ENCODE data around the gene HTT. TPM values are rescaled to one million over a fixed set of nuclear protein-coding genes. Genes with fewer than 3 reads are reported as not detected.

Gene HTT
- total RNA-seq, 1 experiment from 2014 or later = 66.8 TPM

DNA sequence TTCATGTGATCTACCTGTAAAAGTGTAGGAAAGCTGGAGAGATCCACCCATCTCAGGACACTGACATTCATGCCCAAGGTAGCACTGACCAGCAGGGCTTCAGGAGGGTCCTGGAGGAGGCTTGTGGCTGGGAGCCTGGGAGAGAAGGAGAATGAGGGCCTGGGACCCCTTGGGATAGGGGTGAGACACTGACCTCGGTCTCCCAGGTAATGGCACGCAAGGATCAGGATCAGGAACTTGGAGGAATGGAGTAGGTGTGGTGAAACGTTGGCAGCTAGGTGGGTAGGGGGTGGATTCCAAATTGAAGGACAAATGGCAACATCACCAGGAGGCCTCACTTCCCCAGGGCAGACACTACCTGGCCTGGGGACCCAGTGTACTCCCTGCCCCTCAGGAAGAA lies 206.0 kb downstream of the HTT start:
- CTCF ChIA-PET = no interaction called here
- POLR2A ChIA-PET (ENCODE audit: low non-redundant PET) = no interaction called here
- H3K27me3 ChIP-seq (replicated peaks; ENCODE audit: insufficient read depth, low read depth, low read length, poor library complexity) = no peaks in the 10 kb centered on the region
- H3K4me3 ChIP-seq (ENCODE audit: low read depth, low read length, poor library complexity, severe bottlenecking) = no peak overlapping the region
- no peak for TF ChIP-seq EZH2 (IDR thresholded peaks at IDR 0.05; ENCODE audit: borderline replicate concordance, low read depth, low read length, poor library complexity, severe bottlenecking)
- no peak for TF ChIP-seq CTCF (conservative IDR thresholded peaks at IDR 0.05; ENCODE audit: low read depth, low read length)
- BruUV-seq (replicated peaks) = no TSS peak
- H3K9me3 ChIP-seq (ENCODE audit: low read depth, low read length, poor library complexity, severe bottlenecking) = peaks cover 5% of the 10 kb centered on the region
- intact Hi-C loops (cut with micrococcal nuclease; ENCODE audit: unreplicated experiment) = no loop called here
- no peak for DNase-seq (ENCODE audit: low spot score)
- peaks cover 7% of the 10 kb centered on the region for H3K4me1 ChIP-seq (ENCODE audit: insufficient read depth, low read length, poor library complexity, severe bottlenecking)
- H3K36me3 ChIP-seq (ENCODE audit: insufficient read depth, low read length, poor library complexity, severe bottlenecking) = no peaks in the 10 kb centered on the region
- H3K27ac ChIP-seq (ENCODE audit: low read depth, low read length, poor library complexity, severe bottlenecking) = no peak overlapping the region

DNA sequence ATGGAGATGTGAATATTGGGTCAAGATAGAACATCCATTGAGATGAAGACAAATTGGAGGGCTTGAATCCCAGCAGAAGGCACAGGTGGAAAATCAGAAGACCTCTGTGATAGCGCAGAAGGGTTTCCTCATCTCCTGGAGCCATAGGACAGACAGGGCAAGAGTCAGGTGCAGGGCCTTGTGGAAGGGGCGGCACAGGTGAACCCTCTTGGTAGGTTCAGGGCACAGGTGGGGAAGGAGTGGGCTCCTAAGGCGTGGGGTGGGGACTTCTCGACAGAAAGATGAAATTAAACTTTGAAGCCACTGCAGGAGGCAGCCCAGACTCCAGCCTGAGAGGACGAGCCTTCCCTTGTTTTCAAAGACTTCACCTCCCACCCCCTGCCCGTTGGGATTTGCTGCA lies 209.0 kb downstream of the HTT start:
- H3K9me3 ChIP-seq (ENCODE audit: low read depth, low read length, poor library complexity, severe bottlenecking) = peaks cover 5% of the 10 kb centered on the region
- intact Hi-C loops (cut with micrococcal nuclease; ENCODE audit: unreplicated experiment) = no loop called here
- no peak overlapping the region for H3K27ac ChIP-seq (ENCODE audit: low read depth, low read length, poor library complexity, severe bottlenecking)
- no peak overlapping the region for H3K4me3 ChIP-seq (ENCODE audit: low read depth, low read length, poor library complexity, severe bottlenecking)
- ChIA-PET POLR2A (ENCODE audit: low non-redundant PET) (no interaction called here), CTCF (no interaction called here)
- H3K27me3 ChIP-seq (replicated peaks; ENCODE audit: insufficient read depth, low read depth, low read length, poor library complexity) = no peaks in the 10 kb centered on the region
- no peaks in the 10 kb centered on the region for H3K36me3 ChIP-seq (ENCODE audit: insufficient read depth, low read length, poor library complexity, severe bottlenecking)
- BruUV-seq (replicated peaks) = no TSS peak
- no peak for DNase-seq (ENCODE audit: low spot score)
- H3K4me1 ChIP-seq (ENCODE audit: insufficient read depth, low read length, poor library complexity, severe bottlenecking) = peaks cover 7% of the 10 kb centered on the region
- TF ChIP-seq CTCF (conservative IDR thresholded peaks at IDR 0.05; ENCODE audit: low read depth, low read length) = no peak
- no peak for TF ChIP-seq EZH2 (IDR thresholded peaks at IDR 0.05; ENCODE audit: borderline replicate concordance, low read depth, low read length, poor library complexity, severe bottlenecking)

- Histone ChIP-seq H3K27me3 (replicated peaks; ENCODE audit: insufficient read depth, low read depth, low read length, poor library complexity) (no peaks in the 10 kb centered on the region), H3K36me3 (ENCODE audit: insufficient read depth, low read length, poor library complexity, severe bottlenecking) (no peaks in the 10 kb centered on the region), H3K9me3 (ENCODE audit: low read depth, low read length, poor library complexity, severe bottlenecking) (peaks cover under 1% of the 10 kb centered on the region), H3K27ac (ENCODE audit: low read depth, low read length, poor library complexity, severe bottlenecking) (no peak overlapping the region), H3K4me3 (ENCODE audit: low read depth, low read length, poor library complexity, severe bottlenecking) (no peak overlapping the region), H3K4me1 (ENCODE audit: insufficient read depth, low read length, poor library complexity, severe bottlenecking) (peaks cover 7% of the 10 kb centered on the region)
- TF ChIP-seq CTCF (conservative IDR thresholded peaks at IDR 0.05; ENCODE audit: low read depth, low read length) (no peak), EZH2 (IDR thresholded peaks at IDR 0.05; ENCODE audit: borderline replicate concordance, low read depth, low read length, poor library complexity, severe bottlenecking) (no peak)
- peak; percentile 65 for DNase-seq (ENCODE audit: low spot score)
- intact Hi-C loops (cut with micrococcal nuclease; ENCODE audit: unreplicated experiment) = no loop called here
- ChIA-PET POLR2A (ENCODE audit: low non-redundant PET) (no interaction called here), CTCF (no interaction called here)
- no TSS peak for BruUV-seq (replicated peaks)
Observed at GRCh38 chr4:3283916-3284315, 209.4 kb downstream of the HTT start.
